NCI-H187 treated with DMSO at 0.1 percent for 48 hours (cell line): ENCODE measurements around the gene TNNI3.
"Not testable (repeated sequence)": the region's sequence is repeated elsewhere in the genome, so short reads cannot be mapped to it uniquely, and the experiment has no call there.

ENCODE experiments used
- DNase-seq: peaks from one replicate; lab custom pipeline; 2025; lab: John Stamatoyannopoulos, UW

TNNI3 gene

GRCh38 chr19:55157064-55157908 is at the start of gene TNNI3:
TNNI3 (minus strand) TSS chr19:55157732; CDS start chr19:55157589, 143 bp downstream.
- no peak for DNase-seq

GRCh38 chr19:55206664-55207500 is 49.4 kb upstream of the TNNI3 start:
- DNase-seq, result no peak

- not testable (repeated sequence) for DNase-seq
These were observed 44.7 kb upstream of the TNNI3 start for GRCh38 chr19:55202199-55202598.

GRCh38 chr19:55199620-55200204 is 42.2 kb upstream of the TNNI3 start:
- no peak for DNase-seq

- no peak for DNase-seq
These were observed 41.1 kb upstream of the TNNI3 start for GRCh38 chr19:55198651-55199050.

- DNase-seq, result no peak
These were observed 40.0 kb upstream of the TNNI3 start for GRCh38 chr19:55197528-55197927.

GRCh38 chr19:55196803-55197202 is 39.3 kb upstream of the TNNI3 start:
- DNase-seq, result no peak

- no peak for DNase-seq
These were observed 35.9 kb upstream of the TNNI3 start for GRCh38 chr19:55193481-55193880.

- no peak for DNase-seq
These were observed 31.9 kb upstream of the TNNI3 start for GRCh38 chr19:55189403-55189835.

GRCh38 chr19:55188625-55189024 is 31.1 kb upstream of the TNNI3 start:
- DNase-seq, result no peak

- DNase-seq, result no peak
These were observed 28.5 kb upstream of the TNNI3 start for GRCh38 chr19:55186080-55186479.

- no peak for DNase-seq
These were observed 24.2 kb upstream of the TNNI3 start for GRCh38 chr19:55181740-55182139.

- no peak for DNase-seq
These were observed 22.3 kb upstream of the TNNI3 start, which contains the start of gene SYT5 for GRCh38 chr19:55179606-55180484. SYT5 (minus strand) TSS chr19:55180289; CDS start chr19:55179041, 1,248 bp downstream.

- DNase-seq, result peak; percentile 69
These were observed 21.5 kb upstream of the TNNI3 start for GRCh38 chr19:55178781-55179599.

- no peak for DNase-seq
These were observed 18.5 kb upstream of the TNNI3 start for GRCh38 chr19:55176076-55176475.

- no peak for DNase-seq
These were observed 17.8 kb upstream of the TNNI3 start for GRCh38 chr19:55175117-55175867.

GRCh38 chr19:55174425-55175116 is 17.0 kb upstream of the TNNI3 start:
- no peak for DNase-seq

GRCh38 chr19:55173714-55174409 is 16.3 kb upstream of the TNNI3 start:
- DNase-seq, result no peak
